HG03378 (cell line): ENCODE data around the gene KAT8.
"Not testable (repeated sequence)": the region's sequence is repeated elsewhere in the genome, so short reads cannot be mapped to it uniquely, and the experiment has no call there.

Experiments used
- ATAC-seq: cut with Tn5 transposase; IDR thresholded peaks from one replicate; pipeline ENCODE4 v1.9.1; 2021; ENCODE audit warnings: mild to moderate bottlenecking, moderate library complexity; ENCODE audit not compliant: unreplicated experiment

The KAT8 gene

DNA sequence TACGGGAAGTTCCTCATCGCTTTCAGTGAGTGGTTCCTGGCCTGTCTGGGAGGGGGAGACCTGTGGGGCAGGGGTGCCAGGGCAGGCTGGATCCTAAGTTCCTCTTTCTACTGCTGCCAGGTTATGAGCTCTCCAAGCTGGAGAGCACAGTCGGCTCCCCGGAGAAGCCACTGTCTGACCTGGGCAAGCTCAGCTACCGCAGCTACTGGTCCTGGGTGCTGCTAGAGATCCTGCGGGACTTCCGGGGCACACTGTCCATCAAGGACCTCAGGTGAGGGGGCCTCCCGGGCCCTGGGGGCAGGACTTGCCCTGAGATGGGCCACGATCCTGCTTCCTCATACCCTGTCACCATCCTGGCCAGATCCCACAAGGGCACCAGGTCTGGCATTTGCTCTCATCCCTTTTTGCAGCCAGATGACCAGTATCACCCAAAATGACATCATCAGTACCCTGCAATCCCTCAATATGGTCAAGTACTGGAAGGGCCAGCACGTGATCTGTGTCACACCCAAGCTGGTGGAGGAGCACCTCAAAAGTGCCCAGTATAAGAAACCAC, 12.9 kb downstream of the KAT8 start:
- no peak for ATAC-seq

- ATAC-seq = no peak
These were observed 13.4 kb downstream of the KAT8 start for GRCh38 chr16:31130899-31131298.

- ATAC-seq = no peak
These were observed 14.0 kb downstream of the KAT8 start for GRCh38 chr16:31131416-31131815.

GRCh38 chr16:31131841-31132271, 14.4 kb downstream of the KAT8 start:
- no peak for ATAC-seq

- ATAC-seq = no peak
These were observed 15.0 kb downstream of the KAT8 start for GRCh38 chr16:31132303-31132979.

DNA sequence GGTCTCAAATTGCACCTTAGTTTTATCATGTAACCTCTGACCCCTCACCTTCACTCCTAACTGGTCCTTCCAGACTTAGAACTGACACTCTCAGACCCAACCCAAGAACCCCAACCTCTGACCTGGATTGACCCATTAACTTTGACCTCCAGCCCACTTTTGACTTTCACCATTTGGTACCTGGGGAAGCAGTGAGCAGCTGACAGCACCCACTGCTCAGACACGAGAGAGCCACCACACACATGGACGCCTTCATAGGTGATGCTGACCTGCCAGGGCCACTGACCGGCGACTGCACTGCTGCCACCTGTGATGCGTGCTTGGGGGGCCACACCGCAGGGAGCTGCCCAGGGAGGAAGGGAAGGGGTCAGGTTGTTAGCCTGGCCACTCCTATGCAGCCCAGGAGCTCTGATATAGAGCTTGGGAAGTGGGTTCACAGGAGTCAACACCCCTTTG, 15.6 kb downstream of the KAT8 start:
- no peak for ATAC-seq

- ATAC-seq = no peak
These were observed 16.7 kb downstream of the KAT8 start for GRCh38 chr16:31134091-31134571.

DNA sequence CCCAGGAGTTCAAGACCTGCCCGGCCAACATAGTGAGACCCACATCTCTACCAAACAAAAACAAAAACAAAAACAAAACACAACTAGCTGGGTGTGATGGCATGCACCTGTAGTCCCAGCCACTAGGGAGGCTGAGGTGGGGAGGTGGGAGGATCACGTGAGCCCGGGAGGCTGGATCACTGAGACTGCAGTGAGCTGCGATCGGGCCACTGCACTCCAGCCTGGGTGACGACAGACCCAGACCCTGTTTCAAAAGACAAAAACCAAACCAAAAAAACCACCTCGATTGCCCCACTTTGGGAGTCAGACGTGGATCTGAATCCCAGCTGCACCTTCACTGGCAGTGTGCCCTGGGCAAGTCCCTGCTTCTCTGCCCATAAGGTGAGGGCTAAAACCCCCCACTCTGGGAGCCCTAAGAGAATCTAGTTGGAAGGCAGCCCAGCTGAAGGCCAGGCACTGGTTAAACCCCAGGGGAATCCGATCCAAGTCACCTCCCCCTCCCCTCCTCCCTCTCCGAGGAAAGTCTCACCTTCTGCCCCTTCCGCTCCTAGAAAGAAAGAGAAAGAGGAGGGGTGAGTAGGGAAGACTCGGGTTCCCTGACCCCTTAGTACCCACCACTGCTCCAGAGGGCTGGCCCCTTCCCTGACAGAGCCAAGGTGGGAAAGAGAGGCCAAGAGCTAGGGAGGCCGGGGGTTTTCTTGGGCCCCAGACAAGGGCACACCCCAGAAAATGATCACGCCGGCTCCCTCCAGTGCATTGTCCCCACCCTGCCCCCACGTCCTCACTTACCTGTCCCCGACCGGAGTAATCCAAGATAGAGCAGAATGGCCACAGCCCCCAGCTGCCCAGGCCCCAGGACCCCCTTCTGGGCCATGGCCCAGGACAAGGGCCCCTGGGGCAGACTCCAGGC, 17.4 kb downstream of the KAT8 start:
- no peak for ATAC-seq

GRCh38 chr16:31135535-31136286, 18.2 kb downstream of the KAT8 start, which contains the start of gene PRSS8:
TSS of gene PRSS8 (minus strand) at chr16:31135727. CDS start at chr16:31135498, 229 bp downstream.
- ATAC-seq = no peak

GRCh38 chr16:31136287-31136662, 18.8 kb downstream of the KAT8 start:
- no peak for ATAC-seq

- not testable (repeated sequence) for ATAC-seq
These were observed 19.5 kb downstream of the KAT8 start for GRCh38 chr16:31136822-31137499.

GRCh38 chr16:31138621-31139578, 21.4 kb downstream of the KAT8 start:
- no peak for ATAC-seq

- not testable (repeated sequence) for ATAC-seq
These were observed 23.6 kb downstream of the KAT8 start for GRCh38 chr16:31141071-31141469.

- ATAC-seq = peak; percentile 5
These were observed 24.1 kb downstream of the KAT8 start for GRCh38 chr16:31141489-31142108.

DNA sequence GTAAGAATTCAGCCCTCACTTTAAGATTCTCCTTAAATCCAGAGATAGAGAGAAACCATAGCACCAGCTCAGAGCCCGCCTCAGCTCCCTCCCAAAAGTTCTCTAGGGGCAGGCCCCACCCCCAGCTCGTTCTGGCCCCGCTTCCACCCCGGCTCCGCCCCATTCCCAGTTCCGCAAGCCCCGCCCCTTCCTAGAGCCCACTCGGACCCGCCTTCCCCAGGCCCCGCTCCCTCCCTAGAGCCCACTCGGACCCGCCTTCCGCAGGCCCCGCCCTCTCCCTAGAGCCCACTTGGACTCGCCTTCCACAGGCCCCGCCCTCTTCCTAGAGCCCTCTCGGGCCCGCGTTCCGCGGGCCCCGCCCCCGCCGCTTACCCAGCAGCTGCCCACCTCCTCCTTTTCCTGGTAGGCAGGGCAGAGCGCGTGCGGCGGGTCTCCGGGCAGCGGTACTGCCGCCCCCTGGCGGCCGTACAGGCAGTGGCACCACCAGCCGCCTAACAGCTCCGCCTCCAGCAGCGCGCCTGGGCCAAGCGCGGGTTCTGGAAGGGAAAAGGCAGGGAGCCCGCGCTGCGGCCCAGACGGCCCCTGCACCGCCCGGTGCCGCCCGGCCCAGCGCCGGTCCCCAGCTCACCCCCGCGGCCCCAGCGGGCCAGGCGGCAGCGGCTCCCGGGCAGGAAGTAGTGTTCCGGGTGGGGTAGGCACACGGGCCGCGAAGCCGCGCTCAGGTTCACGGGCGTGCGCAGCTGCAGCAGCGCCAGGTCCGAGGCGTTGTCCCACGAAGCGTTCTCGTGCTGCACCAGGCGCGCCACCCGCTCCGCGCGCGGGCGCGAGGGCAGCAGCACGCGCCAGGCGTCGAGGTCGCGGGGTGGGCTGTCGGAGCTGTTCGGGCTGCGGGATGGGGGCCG, 24.9 kb downstream of the KAT8 start:
- peak; percentile 75 for ATAC-seq

DNA sequence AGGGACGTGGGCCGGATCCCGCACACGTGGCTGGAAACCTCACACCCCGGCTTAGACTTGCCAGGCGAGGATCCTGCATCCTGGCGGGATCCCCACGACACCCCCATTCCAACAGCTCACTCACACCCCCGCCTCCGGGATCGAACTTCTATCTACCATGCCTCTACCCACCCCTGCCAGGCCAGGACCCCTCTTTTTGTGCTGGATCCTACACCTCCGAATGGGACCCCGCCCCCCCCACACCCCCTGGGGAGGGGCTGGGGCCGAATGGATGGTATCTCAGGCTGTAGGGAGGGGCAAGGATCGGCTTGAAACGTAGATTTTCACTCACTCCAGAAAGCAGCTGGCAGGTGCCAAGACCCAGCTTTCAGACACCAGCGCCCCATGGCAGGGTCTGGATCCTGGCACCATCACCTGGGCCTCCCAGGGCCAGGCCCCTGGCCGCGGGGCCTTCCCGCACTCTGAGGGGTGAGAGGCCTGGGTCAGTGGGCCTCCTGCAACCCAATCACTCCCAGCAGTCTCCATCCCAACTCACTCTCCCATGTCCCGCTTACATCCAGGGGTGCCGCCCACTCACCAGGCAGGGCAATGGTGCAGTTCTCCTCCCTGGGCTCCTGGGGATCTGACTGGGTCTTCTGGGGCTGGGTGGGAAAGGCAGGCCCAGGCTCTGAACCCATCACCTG, 25.7 kb downstream of the KAT8 start:
- no peak for ATAC-seq

- no peak for ATAC-seq
These were observed 26.3 kb downstream of the KAT8 start for GRCh38 chr16:31143694-31144148.
